Keratinocyte (primary cell): Measurements from ENCODE around the gene EZH2.

Source experiments
- EZH2 ChIP-seq: IDR thresholded peaks from one replicate; pipeline ENCODE4 v1.6.1; 2012; ENCODE audit warnings: inconsistent platforms, mild to moderate bottlenecking, low read length, moderate library complexity
- TF ChIP-seq, protein P1 (sequence below), 3 experiments: IDR thresholded peaks in 1 of 3; conservative IDR thresholded peaks in 1 of 3; optimal IDR thresholded peaks in 1 of 3; 2 replicates in 2 of 3; 3 replicates in 1 of 3; pipeline versions ENCODE3 to v1.5.1; 2011; ENCODE audit warnings: low read length in 3 of 3, mild to moderate bottlenecking in 3 of 3, moderate library complexity in 2 of 3, control low read depth in 1 of 3, inconsistent platforms in 1 of 3; ENCODE audit not compliant: insufficient read depth in 2 of 3; ENCODE audit errors: extremely low read depth in 1 of 3

DNA sequence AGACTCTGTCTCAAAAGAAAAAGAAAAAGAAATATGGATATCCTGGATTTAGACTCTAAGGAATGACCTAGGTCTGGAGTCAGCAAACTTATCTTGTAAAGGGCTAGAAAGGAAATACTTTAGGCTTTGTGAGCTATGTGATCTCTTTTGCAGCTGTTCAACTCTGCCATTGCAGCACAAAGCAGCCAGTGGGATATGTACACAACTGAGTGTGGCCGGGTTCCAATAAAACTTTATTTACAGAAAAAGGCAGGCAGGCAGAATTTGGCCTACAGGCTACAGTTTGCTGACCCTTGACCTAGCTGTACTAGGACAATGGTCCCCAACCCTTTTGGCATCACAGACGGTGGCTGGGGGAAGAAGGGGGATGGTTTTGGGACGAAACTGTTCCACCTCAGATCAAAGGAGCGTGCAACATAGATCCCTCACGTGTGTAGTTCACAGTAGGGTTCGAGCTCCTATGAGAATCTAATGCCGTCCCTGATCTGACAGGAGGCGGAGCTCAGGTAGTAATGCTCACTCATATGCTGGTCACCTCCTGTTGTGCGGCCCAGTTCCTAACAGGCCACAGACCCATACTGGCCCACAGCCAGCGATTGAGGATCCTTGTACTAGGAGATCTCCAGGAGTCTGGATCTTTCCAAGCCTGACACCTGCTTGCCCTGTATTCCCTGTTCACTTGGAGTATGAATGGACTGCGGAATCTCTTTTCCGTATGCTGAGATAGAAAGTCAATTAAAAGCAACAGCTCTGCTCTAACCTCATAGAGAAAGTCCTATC is 122.4 kb downstream of the EZH2 start:
- TF ChIP-seq, protein P1, sequence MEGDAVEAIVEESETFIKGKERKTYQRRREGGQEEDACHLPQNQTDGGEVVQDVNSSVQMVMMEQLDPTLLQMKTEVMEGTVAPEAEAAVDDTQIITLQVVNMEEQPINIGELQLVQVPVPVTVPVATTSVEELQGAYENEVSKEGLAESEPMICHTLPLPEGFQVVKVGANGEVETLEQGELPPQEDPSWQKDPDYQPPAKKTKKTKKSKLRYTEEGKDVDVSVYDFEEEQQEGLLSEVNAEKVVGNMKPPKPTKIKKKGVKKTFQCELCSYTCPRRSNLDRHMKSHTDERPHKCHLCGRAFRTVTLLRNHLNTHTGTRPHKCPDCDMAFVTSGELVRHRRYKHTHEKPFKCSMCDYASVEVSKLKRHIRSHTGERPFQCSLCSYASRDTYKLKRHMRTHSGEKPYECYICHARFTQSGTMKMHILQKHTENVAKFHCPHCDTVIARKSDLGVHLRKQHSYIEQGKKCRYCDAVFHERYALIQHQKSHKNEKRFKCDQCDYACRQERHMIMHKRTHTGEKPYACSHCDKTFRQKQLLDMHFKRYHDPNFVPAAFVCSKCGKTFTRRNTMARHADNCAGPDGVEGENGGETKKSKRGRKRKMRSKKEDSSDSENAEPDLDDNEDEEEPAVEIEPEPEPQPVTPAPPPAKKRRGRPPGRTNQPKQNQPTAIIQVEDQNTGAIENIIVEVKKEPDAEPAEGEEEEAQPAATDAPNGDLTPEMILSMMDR (optimal IDR thresholded peaks at IDR 0.05 in 1 of 3, IDR thresholded peaks at IDR 0.05 in 1 of 3, conservative IDR thresholded peaks at IDR 0.05 in 1 of 3; ENCODE audit: extremely low read depth in 1 of 3, insufficient read depth in 2 of 3, low read length in 3 of 3): no peak
- TF ChIP-seq EZH2: no peak
